Measurements from ENCODE around the gene DOK6.

DOK6 gene

DNA sequence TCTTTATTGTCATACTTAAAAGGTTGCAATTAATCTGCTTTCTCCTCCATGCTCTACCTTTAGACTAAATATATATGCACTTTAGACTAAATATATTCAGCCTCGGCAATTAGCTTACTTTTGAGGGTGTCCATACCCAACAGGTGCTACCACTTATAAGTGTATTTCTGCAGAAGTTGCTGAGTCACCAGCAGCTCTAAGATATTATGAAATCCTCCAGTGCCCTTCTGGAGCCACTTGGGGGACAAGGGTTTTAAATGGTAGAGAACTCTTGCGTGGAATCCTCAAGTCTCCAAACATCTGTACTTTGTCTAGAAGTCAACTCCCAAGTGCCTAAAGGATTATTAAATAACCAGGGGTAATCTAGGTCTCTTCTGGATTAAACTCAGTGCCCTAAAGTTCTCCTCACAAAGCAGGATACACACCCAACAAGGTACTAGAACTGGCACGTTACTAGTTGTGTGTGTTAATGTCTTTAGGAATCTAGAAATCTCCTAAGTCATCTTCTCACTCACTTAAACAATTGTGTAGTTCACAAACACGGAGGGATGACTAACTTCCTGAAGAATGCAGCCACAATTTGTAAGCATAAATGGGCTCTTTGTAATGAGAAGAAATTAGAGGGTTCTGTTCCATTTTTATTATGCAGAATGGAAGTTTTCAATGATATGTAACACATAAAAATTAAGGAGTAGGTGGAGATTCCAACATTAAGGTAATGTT, 387.3 kb downstream of the DOK6 start:
- Histone ChIP-seq H3K4me3 (ENCODE audit: low read length in 2 of 2) (no peak overlapping the region), H3K79me1 (ENCODE audit: low read depth, low read length) (no peaks in the 10 kb centered on the region), H3K4me1 (ENCODE audit: control insufficient read depth in 2 of 2, insufficient read depth in 1 of 2, low read depth in 1 of 2, low read length in 2 of 2) (no peaks in the 10 kb centered on the region), H3K27me3 (ENCODE audit: control insufficient read depth in 3 of 3, insufficient read depth in 3 of 3, low read depth in 1 of 3, low read length in 3 of 3) (no peaks in the 10 kb centered on the region), H2BK5ac (ENCODE audit: low read length) (no peak overlapping the region), H3K9ac (ENCODE audit: low read depth, low read length, poor library complexity) (no peak overlapping the region), H3K9me3 (replicated peaks in 1 of 2; ENCODE audit: control insufficient read depth in 2 of 2, insufficient read depth in 1 of 2, low read depth in 1 of 2, low read length in 2 of 2) (no peaks in the 10 kb centered on the region), H2BK12ac (ENCODE audit: low read length) (no peak overlapping the region), H2AK5ac (ENCODE audit: low read depth, low read length) (no peak overlapping the region), H3K4me2 (ENCODE audit: insufficient read depth, low read length, poor library complexity, severe bottlenecking) (no peak overlapping the region), H3K36me3 (replicated peaks in 1 of 2; ENCODE audit: control insufficient read depth in 2 of 2, insufficient read depth in 2 of 2, low read length in 2 of 2) (no peaks in the 10 kb centered on the region), H3K23ac (ENCODE audit: low read depth, low read length, poor library complexity) (no peak overlapping the region), H2AFZ (ENCODE audit: low read length) (no peak overlapping the region), H3K14ac (ENCODE audit: low read length) (no peak overlapping the region), H2BK15ac (ENCODE audit: low read length) (no peak overlapping the region), H3K18ac (ENCODE audit: low read length) (no peak overlapping the region), H3K27ac (replicated peaks; ENCODE audit: low read length) (no peak overlapping the region), H2BK120ac (ENCODE audit: low read depth, low read length) (no peak overlapping the region), H4K8ac (ENCODE audit: low read depth, low read length) (no peak overlapping the region), H3K4ac (ENCODE audit: low read length) (no peak overlapping the region), H4K91ac (ENCODE audit: low read depth, low read length, poor library complexity) (no peak overlapping the region)
- no CpG with 5 or more reads among the region's 4 CpGs for WGBS, 2 donors (ENCODE audit: extremely low coverage in 2 of 2, insufficient read length in 2 of 2, insufficient replicate concordance in 1 of 2)
- DNase-seq (ENCODE audit: low spot score), result no peak

- H4K91ac ChIP-seq (ENCODE audit: low read depth, low read length, poor library complexity), result no peak overlapping the region
- no peaks in the 10 kb centered on the region for H3K4me1 ChIP-seq (ENCODE audit: control insufficient read depth in 2 of 2, insufficient read depth in 1 of 2, low read depth in 1 of 2, low read length in 2 of 2)
Measured at GRCh38 chr18:69789794-69790193, 389.1 kb downstream of the DOK6 start.

DNA sequence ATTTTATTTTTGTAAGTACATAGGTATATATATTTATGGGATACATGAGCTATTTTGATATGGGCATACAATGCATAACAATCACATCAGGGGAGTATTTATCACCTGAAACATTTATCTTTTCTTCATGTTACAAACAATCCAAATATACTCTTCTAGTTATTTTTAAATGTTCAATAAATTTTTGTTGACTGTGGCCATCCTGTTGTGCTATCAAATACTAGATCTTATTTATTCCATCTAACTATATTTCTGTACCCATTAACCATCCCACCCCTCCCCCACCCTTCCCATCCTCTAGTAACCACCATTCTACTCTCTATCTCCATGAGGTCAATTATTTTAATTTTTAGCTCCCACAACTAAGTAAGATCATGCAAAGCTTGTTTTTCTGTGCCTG, 390.0 kb downstream of the DOK6 start:
- no peak overlapping the region for H4K91ac ChIP-seq (ENCODE audit: low read depth, low read length, poor library complexity)
- no peak overlapping the region for H3K14ac ChIP-seq (ENCODE audit: low read length)
- no peaks in the 10 kb centered on the region for H3K79me1 ChIP-seq (ENCODE audit: low read depth, low read length)

More at GRCh38 chr18:69789794-69790193, 389.1 kb downstream of the DOK6 start:
- H3K9me3 ChIP-seq (replicated peaks in 1 of 2; ENCODE audit: control insufficient read depth in 2 of 2, insufficient read depth in 1 of 2, low read depth in 1 of 2, low read length in 2 of 2), result peaks cover 0 to 2% of the 10 kb centered on the region in 2 donors
- no peak overlapping the region for H2BK15ac ChIP-seq (ENCODE audit: low read length)
- no peak overlapping the region for H4K8ac ChIP-seq (ENCODE audit: low read depth, low read length)
- no peak overlapping the region for H3K27ac ChIP-seq (replicated peaks; ENCODE audit: low read length)
- no peak for DNase-seq (ENCODE audit: low spot score)
- no peak overlapping the region for H3K14ac ChIP-seq (ENCODE audit: low read length)
- H3K4me2 ChIP-seq (ENCODE audit: insufficient read depth, low read length, poor library complexity, severe bottlenecking), result no peak overlapping the region
- no peaks in the 10 kb centered on the region for H3K79me1 ChIP-seq (ENCODE audit: low read depth, low read length)
- H2BK120ac ChIP-seq (ENCODE audit: low read depth, low read length), result no peak overlapping the region
- H2AFZ ChIP-seq (ENCODE audit: low read length), result no peak overlapping the region
- H3K4me3 ChIP-seq (ENCODE audit: low read length in 2 of 2), result no peak overlapping the region
- no peak overlapping the region for H3K9ac ChIP-seq (ENCODE audit: low read depth, low read length, poor library complexity)
- no peak overlapping the region for H2BK12ac ChIP-seq (ENCODE audit: low read length)
- no peak overlapping the region for H3K23ac ChIP-seq (ENCODE audit: low read depth, low read length, poor library complexity)
- H2BK5ac ChIP-seq (ENCODE audit: low read length), result no peak overlapping the region
- no CpG with 5 or more reads among the region's 1 CpG for WGBS, 2 donors (ENCODE audit: extremely low coverage in 2 of 2, insufficient read length in 2 of 2, insufficient replicate concordance in 1 of 2)
- H2AK5ac ChIP-seq (ENCODE audit: low read depth, low read length), result no peak overlapping the region
- H3K18ac ChIP-seq (ENCODE audit: low read length), result no peak overlapping the region
- H3K4ac ChIP-seq (ENCODE audit: low read length), result no peak overlapping the region
- no peaks in the 10 kb centered on the region for H3K36me3 ChIP-seq (replicated peaks in 1 of 2; ENCODE audit: control insufficient read depth in 2 of 2, insufficient read depth in 2 of 2, low read length in 2 of 2)
- H3K27me3 ChIP-seq (ENCODE audit: control insufficient read depth in 3 of 3, insufficient read depth in 3 of 3, low read depth in 1 of 3, low read length in 3 of 3), result no peaks in the 10 kb centered on the region

GRCh38 chr18:69795791-69796190, 395.1 kb downstream of the DOK6 start:
- H2BK5ac ChIP-seq (ENCODE audit: low read length), result no peak overlapping the region
- peaks cover 0 to 2% of the 10 kb centered on the region in 2 donors for H3K9me3 ChIP-seq (replicated peaks in 1 of 2; ENCODE audit: control insufficient read depth in 2 of 2, insufficient read depth in 1 of 2, low read depth in 1 of 2, low read length in 2 of 2)
- no peak overlapping the region for H3K18ac ChIP-seq (ENCODE audit: low read length)
- no peak overlapping the region for H3K9ac ChIP-seq (ENCODE audit: low read depth, low read length, poor library complexity)
- no peak overlapping the region for H2AK5ac ChIP-seq (ENCODE audit: low read depth, low read length)
- peak overlapping the region; percentile 31 for H3K27ac ChIP-seq (replicated peaks; ENCODE audit: low read length)
- H3K23ac ChIP-seq (ENCODE audit: low read depth, low read length, poor library complexity), result no peak overlapping the region
- H2BK12ac ChIP-seq (ENCODE audit: low read length), result no peak overlapping the region
- no peak overlapping the region for H2AFZ ChIP-seq (ENCODE audit: low read length)
- H3K14ac ChIP-seq (ENCODE audit: low read length), result no peak overlapping the region
- H3K27me3 ChIP-seq (ENCODE audit: control insufficient read depth in 3 of 3, insufficient read depth in 3 of 3, low read depth in 1 of 3, low read length in 3 of 3), result no peaks in the 10 kb centered on the region
- no peak overlapping the region for H2BK120ac ChIP-seq (ENCODE audit: low read depth, low read length)
- H3K4me1 ChIP-seq (ENCODE audit: control insufficient read depth in 2 of 2, insufficient read depth in 1 of 2, low read depth in 1 of 2, low read length in 2 of 2), result peaks cover 0 to 2% of the 10 kb centered on the region in 2 donors
- H3K4ac ChIP-seq (ENCODE audit: low read length), result no peak overlapping the region
- no peak overlapping the region for H3K4me2 ChIP-seq (ENCODE audit: insufficient read depth, low read length, poor library complexity, severe bottlenecking)
- H3K36me3 ChIP-seq (replicated peaks in 1 of 2; ENCODE audit: control insufficient read depth in 2 of 2, insufficient read depth in 2 of 2, low read length in 2 of 2), result no peaks in the 10 kb centered on the region
- peak; percentile 12 for DNase-seq (ENCODE audit: low spot score)
- no CpG with 5 or more reads among the region's 5 CpGs for WGBS, 2 donors (ENCODE audit: extremely low coverage in 2 of 2, insufficient read length in 2 of 2, insufficient replicate concordance in 1 of 2)
- no peak overlapping the region for H2BK15ac ChIP-seq (ENCODE audit: low read length)
- H4K8ac ChIP-seq (ENCODE audit: low read depth, low read length), result no peak overlapping the region
- no peak overlapping the region for H4K91ac ChIP-seq (ENCODE audit: low read depth, low read length, poor library complexity)
- no peaks in the 10 kb centered on the region for H3K79me1 ChIP-seq (ENCODE audit: low read depth, low read length)
- H3K4me3 ChIP-seq (ENCODE audit: low read length in 2 of 2), result no peak overlapping the region

More for the DNA sequence above, 390.0 kb downstream of the DOK6 start:
- no peak overlapping the region for H2BK12ac ChIP-seq (ENCODE audit: low read length)
- no peak overlapping the region for H2BK5ac ChIP-seq (ENCODE audit: low read length)
- no peak overlapping the region for H3K4me2 ChIP-seq (ENCODE audit: insufficient read depth, low read length, poor library complexity, severe bottlenecking)
- H4K8ac ChIP-seq (ENCODE audit: low read depth, low read length), result no peak overlapping the region
- peaks cover 0 to 2% of the 10 kb centered on the region in 2 donors for H3K9me3 ChIP-seq (replicated peaks in 1 of 2; ENCODE audit: control insufficient read depth in 2 of 2, insufficient read depth in 1 of 2, low read depth in 1 of 2, low read length in 2 of 2)
- no peak overlapping the region for H3K4me3 ChIP-seq (ENCODE audit: low read length in 2 of 2)
- no peak overlapping the region for H3K9ac ChIP-seq (ENCODE audit: low read depth, low read length, poor library complexity)
- H2BK120ac ChIP-seq (ENCODE audit: low read depth, low read length), result no peak overlapping the region
- H3K27ac ChIP-seq (replicated peaks; ENCODE audit: low read length), result no peak overlapping the region
- no peak overlapping the region for H2AK5ac ChIP-seq (ENCODE audit: low read depth, low read length)
- H3K23ac ChIP-seq (ENCODE audit: low read depth, low read length, poor library complexity), result no peak overlapping the region
- H3K4me1 ChIP-seq (ENCODE audit: control insufficient read depth in 2 of 2, insufficient read depth in 1 of 2, low read depth in 1 of 2, low read length in 2 of 2), result peaks cover 0 to 2% of the 10 kb centered on the region in 2 donors
- H3K36me3 ChIP-seq (replicated peaks in 1 of 2; ENCODE audit: control insufficient read depth in 2 of 2, insufficient read depth in 2 of 2, low read length in 2 of 2), result no peaks in the 10 kb centered on the region
- H3K4ac ChIP-seq (ENCODE audit: low read length), result no peak overlapping the region
- no peak overlapping the region for H3K18ac ChIP-seq (ENCODE audit: low read length)
- no peaks in the 10 kb centered on the region for H3K27me3 ChIP-seq (ENCODE audit: control insufficient read depth in 3 of 3, insufficient read depth in 3 of 3, low read depth in 1 of 3, low read length in 3 of 3)
- H2AFZ ChIP-seq (ENCODE audit: low read length), result no peak overlapping the region
- H2BK15ac ChIP-seq (ENCODE audit: low read length), result no peak overlapping the region
- no peak for DNase-seq (ENCODE audit: low spot score)
